22Rv1 (cell line): Measurements from ENCODE around the gene ST8SIA6.

Experiments used
- CTCF ChIP-seq: fragments of 450-650 bp; IDR thresholded peaks from 2 replicates; pipeline ENCODE4 v1.5.1; 2017; ENCODE audit warnings: mild to moderate bottlenecking
- ZFX ChIP-seq: fragments of 450-650 bp; IDR thresholded peaks from 2 replicates; pipeline ENCODE4 v1.6.1; 2017; ENCODE audit warnings: antibody characterized with exemption, borderline replicate concordance

- no peak for TF ChIP-seq CTCF
- no peak for TF ChIP-seq ZFX
Observed at GRCh38 chr10:17435953-17436352, 18.4 kb downstream of the ST8SIA6 start.
